B cell (primary cell): ENCODE measurements around the gene HS3ST5. TPM values are rescaled to one million over a fixed set of nuclear protein-coding genes. Genes with fewer than 3 reads are reported as not detected.

Source experiments
- ATAC-seq: fragments of 200-7000 bp; cut with Tn5 transposase; one replicate; pipeline ENCODE4 v1.10.0; 2021; ENCODE audit warnings: low read depth, mild to moderate bottlenecking, moderate number of reproducible peaks, moderate library complexity
- CTCF ChIA-PET: fragments of 350-600 bp; sonication (Branson Sonifier 250); formaldehyde crosslinking; loops from one replicate; lab custom pipeline; 2021; ENCODE audit warnings: antibody characterized with exemption, inconsistent platforms; lab: Charles Lee
- POLR2A ChIA-PET: fragments of 350-600 bp; sonication (Branson Sonifier 250); formaldehyde crosslinking; loops from one replicate; lab custom pipeline; 2021; ENCODE audit warnings: antibody characterized with exemption; lab: Charles Lee
- DNase-seq: peaks from one replicate; pipeline ENCODE4 v3.0.0; 2013
- H2AFZ ChIP-seq: 2 replicates; pipeline ENCODE4 v1.6.1; 2012; ENCODE audit warnings: mild to moderate bottlenecking, low read depth, low read length; ENCODE audit not compliant: insufficient read depth, poor library complexity, severe bottlenecking
- H3K27ac ChIP-seq, 2 donors: 1 replicate in 1 of 2; 2 replicates in 1 of 2; pipeline ENCODE4 v1.5.1; 2012 to 2013; ENCODE audit warnings: low read length in 2 of 2, mild to moderate bottlenecking in 2 of 2, moderate library complexity in 1 of 2
- H3K27me3 ChIP-seq, 4 experiments: fragments of 200-600 bp in 1 of 4; sonication (generic) in 1 of 4; replicated peaks in 1 of 4; 1 replicate in 2 of 4; 2 replicates in 2 of 4; pipeline versions ENCODE4 v1.6.1 to v1.7.0; 2013 to 2016; ENCODE audit warnings: low read length in 3 of 4, mild to moderate bottlenecking in 2 of 4, mixed read lengths in 1 of 4, moderate library complexity in 1 of 4; ENCODE audit not compliant: insufficient read depth in 4 of 4, control insufficient read depth in 3 of 4; ENCODE audit errors: control extremely low read depth in 1 of 4
- H3K36me3 ChIP-seq, 2 experiments: replicated peaks in 1 of 2; 1 replicate in 1 of 2; 2 replicates in 1 of 2; pipeline versions ENCODE4 v1.6.1 to v1.7.1; 2013; ENCODE audit warnings: low read length in 1 of 2; ENCODE audit not compliant: insufficient read depth in 2 of 2, control insufficient read depth in 1 of 2; ENCODE audit errors: control extremely low read depth in 1 of 2, extremely low read depth in 1 of 2
- H3K4me1 ChIP-seq, 2 donors: fragments of 200-600 bp in 1 of 2; sonication (generic) in 1 of 2; 1 replicate in 1 of 2; 2 replicates in 1 of 2; pipeline versions ENCODE4 v1.5.1 to v1.6.1; 2013 to 2017; ENCODE audit warnings: low read length in 2 of 2; ENCODE audit not compliant: control insufficient read depth in 2 of 2, insufficient read depth in 2 of 2
- H3K4me2 ChIP-seq: replicated peaks from 2 replicates; pipeline ENCODE3; 2012; ENCODE audit warnings: mild to moderate bottlenecking, low read depth, low read length; ENCODE audit not compliant: poor library complexity, severe bottlenecking
- H3K4me3 ChIP-seq, 5 experiments: fragments of 200-600 bp in 1 of 5; sonication (generic) in 1 of 5; 1 replicate in 3 of 5; 2 replicates in 2 of 5; pipeline versions ENCODE4 v1.5.1 to v1.7.0; 2011 to 2016; ENCODE audit warnings: low read length in 4 of 5, mild to moderate bottlenecking in 4 of 5, low read depth in 2 of 5, control low read depth in 1 of 5, moderate library complexity in 1 of 5; ENCODE audit not compliant: insufficient read depth in 1 of 5; ENCODE audit errors: control extremely low read depth in 1 of 5, extremely low read depth in 1 of 5
- H3K79me2 ChIP-seq: fragments of 200-600 bp; sonication (generic); one replicate; pipeline ENCODE4 v1.6.0; 2016; ENCODE audit warnings: low read length; ENCODE audit not compliant: control insufficient read depth, insufficient read depth
- H3K9ac ChIP-seq: fragments of 200-600 bp; sonication (generic); 2 replicates; pipeline ENCODE4 v1.6.1; 2017; ENCODE audit warnings: mild to moderate bottlenecking, low read length, moderate library complexity
- H3K9me3 ChIP-seq, 3 donors: one replicate each; pipeline versions ENCODE4 v1.6.1 to v1.7.1; 2013; ENCODE audit warnings: low read length in 2 of 3; ENCODE audit not compliant: control insufficient read depth in 2 of 3, insufficient read depth in 1 of 3; ENCODE audit errors: control extremely low read depth in 1 of 3
- H4K20me1 ChIP-seq: 2 replicates; pipeline ENCODE4 v1.6.0; 2012; ENCODE audit warnings: mild to moderate bottlenecking, low read length; ENCODE audit not compliant: insufficient read depth, control insufficient read depth, poor library complexity, severe bottlenecking
- H3K27ac Mint-ChIP-seq: one replicate; pipeline ENCODE4 v1.8.0; 2021; ENCODE audit warnings: mixed read lengths
- H3K27me3 Mint-ChIP-seq: one replicate; pipeline ENCODE4 v1.8.0; 2021; ENCODE audit warnings: mixed read lengths
- H3K4me1 Mint-ChIP-seq: one replicate; pipeline ENCODE4 v1.8.0; 2021; ENCODE audit warnings: mixed read lengths
- H3K4me3 Mint-ChIP-seq: one replicate; pipeline ENCODE4 v1.8.0; 2021; ENCODE audit warnings: mixed read lengths
- H3K9me3 Mint-ChIP-seq: one replicate; pipeline ENCODE4 v1.8.0; 2022; ENCODE audit warnings: mixed read lengths; ENCODE audit not compliant: insufficient read depth
- EZH2 ChIP-seq: IDR thresholded peaks from 2 replicates; pipeline ENCODE4 v1.6.1; 2012; ENCODE audit warnings: borderline replicate concordance, low read depth, mild to moderate bottlenecking, moderate library complexity, low read length; ENCODE audit not compliant: insufficient read depth, poor library complexity, severe bottlenecking
- WGBS: methylation state at CpG from one replicate; pipeline ENCODE4 v1.1.5; 2013; ENCODE audit warnings: missing lambda C conversion rate; ENCODE audit not compliant: insufficient coverage; 5-methylcytosine and 5-hydroxymethylcytosine counted together
- intact Hi-C: fragments of 100-400 bp; cut with micrococcal nuclease; formaldehyde crosslinking; loops from one replicate; pipeline ENCODE4 v1.10.0; 2022
- polyA plus RNA-seq: library from polyadenylated mRNA; depleted of rRNA; stranded (reverse); fragments of >200 nt; gene quantifications from 2 replicates; pipeline ENCODE4 v1.2.3, GENCODE V29; 2012
- total RNA-seq, 2 donors: library from RNA; stranded (reverse); fragments of 120-200 nt in 1 of 2; gene quantifications; 1 replicate in 1 of 2; 2 replicates in 1 of 2; pipeline versions ENCODE4 v1.2.3 to v1.2.4, GENCODE V29; 2013 to 2022
- TF ChIP-seq, protein P1 (sequence below): fragments of 200-600 bp; IDR thresholded peaks from one replicate; pipeline ENCODE4 v1.8.0; 2022; ENCODE audit warnings: antibody characterized with exemption, mild to moderate bottlenecking

HS3ST5 gene
- total and polyA plus RNA-seq, 2 donors (not counting 1 experiment from before 2014, with no cell fraction given), result not detected

DNA sequence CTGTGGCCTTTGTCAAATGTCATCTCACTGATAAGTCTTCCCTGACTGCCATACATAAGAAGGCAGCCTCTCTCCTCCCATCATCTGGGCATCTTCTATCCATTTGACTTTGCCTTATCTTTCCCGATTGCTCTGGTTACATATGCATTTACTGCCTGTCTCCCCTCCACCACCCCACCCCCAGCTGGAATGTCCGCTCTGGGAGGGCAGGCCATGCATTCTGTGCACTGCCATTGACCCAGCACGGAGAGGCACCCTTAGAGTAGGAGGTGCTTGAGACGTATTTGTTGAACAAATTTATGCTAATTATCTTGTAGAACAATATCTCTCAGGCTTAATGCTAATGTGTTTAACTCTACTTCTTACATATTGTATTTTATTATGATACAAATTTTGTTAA, 188.0 kb downstream of the HS3ST5 start:
- H3K27ac ChIP-seq, result no peak overlapping the region
- H2AFZ ChIP-seq, result no peak overlapping the region
- Mint-ChIP-seq H3K4me3 (no peak overlapping the region), H3K4me1 (no peaks in the 10 kb centered on the region), H3K27me3 (no peaks in the 10 kb centered on the region), H3K9me3 (no peaks in the 10 kb centered on the region), H3K27ac (no peak overlapping the region)
- H3K9me3 ChIP-seq, result peaks cover 0 to 6% (median 0%) of the 10 kb centered on the region in 3 donors
- ChIA-PET POLR2A (no interaction called here), CTCF (no interaction called here)
- H4K20me1 ChIP-seq, result no peaks in the 10 kb centered on the region
- H3K4me2 ChIP-seq, result no peak overlapping the region
- no peaks in the 10 kb centered on the region for H3K36me3 ChIP-seq
- no peaks in the 10 kb centered on the region for H3K79me2 ChIP-seq
- intact Hi-C loops, result no loop called here
- TF ChIP-seq EZH2, result no peak
- TF ChIP-seq, protein P1, sequence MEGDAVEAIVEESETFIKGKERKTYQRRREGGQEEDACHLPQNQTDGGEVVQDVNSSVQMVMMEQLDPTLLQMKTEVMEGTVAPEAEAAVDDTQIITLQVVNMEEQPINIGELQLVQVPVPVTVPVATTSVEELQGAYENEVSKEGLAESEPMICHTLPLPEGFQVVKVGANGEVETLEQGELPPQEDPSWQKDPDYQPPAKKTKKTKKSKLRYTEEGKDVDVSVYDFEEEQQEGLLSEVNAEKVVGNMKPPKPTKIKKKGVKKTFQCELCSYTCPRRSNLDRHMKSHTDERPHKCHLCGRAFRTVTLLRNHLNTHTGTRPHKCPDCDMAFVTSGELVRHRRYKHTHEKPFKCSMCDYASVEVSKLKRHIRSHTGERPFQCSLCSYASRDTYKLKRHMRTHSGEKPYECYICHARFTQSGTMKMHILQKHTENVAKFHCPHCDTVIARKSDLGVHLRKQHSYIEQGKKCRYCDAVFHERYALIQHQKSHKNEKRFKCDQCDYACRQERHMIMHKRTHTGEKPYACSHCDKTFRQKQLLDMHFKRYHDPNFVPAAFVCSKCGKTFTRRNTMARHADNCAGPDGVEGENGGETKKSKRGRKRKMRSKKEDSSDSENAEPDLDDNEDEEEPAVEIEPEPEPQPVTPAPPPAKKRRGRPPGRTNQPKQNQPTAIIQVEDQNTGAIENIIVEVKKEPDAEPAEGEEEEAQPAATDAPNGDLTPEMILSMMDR, result no peak
- H3K4me1 ChIP-seq, result no peaks in the 10 kb centered on the region
- no peak for ATAC-seq
- 80% methylated on average over 1 of the region's 4 CpGs for WGBS
- H3K9ac ChIP-seq, result no peak overlapping the region
- H3K27me3 ChIP-seq, result no peaks in the 10 kb centered on the region
- no peak overlapping the region for H3K4me3 ChIP-seq
- DNase-seq, result no peak

DNA sequence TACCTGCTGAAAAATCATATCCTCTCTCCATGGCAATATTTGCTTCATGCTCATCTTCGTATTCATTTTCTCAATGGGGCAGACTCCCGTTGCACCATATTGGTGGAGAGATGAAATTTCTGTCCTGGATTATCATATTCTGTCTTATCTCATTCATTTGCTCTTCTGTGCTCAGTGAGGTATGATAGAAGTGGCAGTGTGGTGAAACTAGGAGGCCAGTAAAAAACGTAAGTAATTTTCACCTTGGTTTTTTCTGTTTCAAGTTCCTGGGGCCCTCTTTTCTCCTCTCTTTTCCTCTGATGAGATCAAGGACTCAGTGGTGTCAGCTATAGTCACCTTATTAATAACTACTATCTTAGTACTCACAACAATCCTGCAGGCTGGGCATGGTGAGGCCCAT, 189.4 kb downstream of the HS3ST5 start:
- H3K79me2 ChIP-seq, result no peaks in the 10 kb centered on the region
- no peak for ATAC-seq
- no peak overlapping the region for H3K4me3 ChIP-seq
- no peaks in the 10 kb centered on the region for H3K4me1 ChIP-seq
- H3K9ac ChIP-seq, result no peak overlapping the region
- H3K4me2 ChIP-seq, result no peak overlapping the region
- CTCF ChIA-PET, result no interaction called here
- H3K36me3 ChIP-seq, result no peaks in the 10 kb centered on the region
- no peak overlapping the region for H3K4me3 Mint-ChIP-seq
- H2AFZ ChIP-seq, result no peak overlapping the region
- H3K9me3 Mint-ChIP-seq, result no peaks in the 10 kb centered on the region
- no peaks in the 10 kb centered on the region for H3K27me3 Mint-ChIP-seq
- H3K27ac ChIP-seq, result no peak overlapping the region
- H3K27me3 ChIP-seq, result no peaks in the 10 kb centered on the region
- POLR2A ChIA-PET, result no interaction called here
- DNase-seq, result no peak
- H3K9me3 ChIP-seq, result peaks cover 0 to 6% (median 0%) of the 10 kb centered on the region in 3 donors
- H3K4me1 Mint-ChIP-seq, result no peaks in the 10 kb centered on the region
- H3K27ac Mint-ChIP-seq, result no peak overlapping the region
- 100% methylated on average over 1 of the region's 3 CpGs for WGBS
- no peaks in the 10 kb centered on the region for H4K20me1 ChIP-seq
- TF ChIP-seq, protein P1, result no peak
- no peak for TF ChIP-seq EZH2
- intact Hi-C loops, result no loop called here
